GM18873 (cell line): Measurements from ENCODE around the gene IFNW1.

Experiments
- ATAC-seq: cut with Tn5 transposase; IDR thresholded peaks from one replicate; pipeline ENCODE4 v1.9.1; 2021; ENCODE audit warnings: mild to moderate bottlenecking, moderate library complexity, moderate number of reproducible peaks; ENCODE audit not compliant: unreplicated experiment, low FRiP score

Gene IFNW1

DNA sequence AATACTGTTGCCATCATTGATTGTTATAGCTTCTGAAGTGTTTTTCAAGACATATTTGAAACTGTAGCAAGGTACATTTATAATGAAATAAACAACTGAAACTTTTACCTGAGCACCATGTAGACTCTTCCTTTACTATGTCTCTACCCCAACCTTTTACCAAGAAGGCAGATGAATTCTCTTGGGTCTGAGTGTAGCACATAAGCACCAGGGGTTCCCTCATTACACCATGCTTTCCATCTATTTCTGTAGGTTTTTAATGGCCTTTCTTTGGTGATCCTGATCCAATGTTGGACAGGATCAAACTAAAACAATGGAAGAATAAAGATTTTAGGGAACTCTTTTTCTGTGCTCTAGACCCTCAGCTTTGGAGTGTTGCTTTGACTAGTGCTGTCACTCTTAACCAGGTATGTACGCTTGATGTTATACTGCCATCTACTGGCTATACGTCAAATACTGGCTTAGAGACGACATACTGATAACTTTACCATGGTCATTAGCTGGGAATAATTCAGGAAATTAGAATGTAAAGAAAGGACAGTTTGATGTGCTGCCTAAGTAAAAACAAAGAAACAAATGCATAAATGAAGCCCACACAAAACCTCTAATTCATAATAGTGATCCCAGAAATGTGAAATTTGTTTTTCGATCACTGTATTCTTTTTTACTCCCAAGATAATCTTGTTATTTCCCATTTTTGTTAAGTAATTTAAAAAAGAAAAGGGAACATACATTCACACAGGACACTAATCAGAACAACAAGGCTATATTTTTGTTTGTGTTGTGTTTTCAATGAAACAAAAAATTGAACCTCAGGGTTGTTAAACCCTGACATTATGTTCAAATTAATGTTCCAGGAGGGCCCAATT, 30.7 kb downstream of the IFNW1 start:
- ATAC-seq: peak; percentile 88

DNA sequence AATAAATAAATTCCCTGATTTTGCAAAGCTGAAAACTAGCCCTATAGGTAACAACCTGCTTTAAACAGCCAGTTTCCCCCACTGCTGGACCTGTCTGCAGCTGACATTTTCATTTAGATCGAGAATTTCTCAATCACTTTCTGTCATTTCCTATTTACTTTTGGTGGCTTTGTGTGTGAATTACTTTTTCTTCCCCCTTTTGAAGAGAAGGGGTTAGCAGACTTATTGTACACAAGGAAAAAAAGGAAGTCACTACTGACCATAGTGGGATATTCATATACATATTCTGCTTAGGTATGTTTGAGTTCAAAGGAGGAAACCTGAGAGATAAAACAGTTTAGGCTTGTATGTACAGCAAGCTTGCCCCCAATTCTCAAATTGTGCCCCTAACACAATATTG, 36.8 kb downstream of the IFNW1 start:
- ATAC-seq: no peak

DNA sequence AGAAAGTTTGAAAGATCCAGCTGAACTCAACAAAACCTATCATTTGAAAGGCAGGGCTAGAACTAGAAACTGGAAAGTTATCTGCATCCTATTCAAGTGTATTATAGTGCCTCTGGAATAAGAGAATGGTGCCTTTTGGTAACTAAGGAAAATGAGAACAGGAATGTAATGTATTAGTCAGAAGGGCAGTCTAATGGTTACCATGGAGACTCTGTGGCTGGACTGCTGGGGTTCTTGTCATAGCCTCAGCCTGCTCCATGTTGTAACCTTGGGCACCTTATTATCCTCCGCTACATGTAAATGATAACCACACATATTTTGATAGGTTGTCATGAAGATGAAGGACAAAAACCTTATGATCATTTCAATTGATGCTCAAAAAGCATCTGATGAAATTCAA, 39.3 kb downstream of the IFNW1 start:
- no peak for ATAC-seq

DNA sequence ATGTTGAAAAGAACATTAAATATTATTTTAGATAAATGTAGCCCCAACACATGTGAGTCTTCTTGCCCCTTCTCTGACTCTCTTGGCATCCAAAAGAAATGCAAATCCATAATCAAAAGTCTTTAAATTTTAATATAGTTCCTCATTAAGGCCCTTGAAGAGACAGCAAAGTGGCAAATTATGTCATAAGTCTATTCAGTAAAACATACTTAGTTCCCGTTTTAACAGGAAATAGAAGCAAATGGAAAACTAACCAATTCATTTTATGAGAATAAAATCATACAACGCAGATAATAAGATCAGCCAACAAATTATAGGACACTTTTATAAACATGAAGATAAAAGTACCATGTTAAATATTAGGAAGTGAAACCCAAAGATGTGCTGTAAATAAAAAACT, 43.8 kb downstream of the IFNW1 start:
- no peak for ATAC-seq

DNA sequence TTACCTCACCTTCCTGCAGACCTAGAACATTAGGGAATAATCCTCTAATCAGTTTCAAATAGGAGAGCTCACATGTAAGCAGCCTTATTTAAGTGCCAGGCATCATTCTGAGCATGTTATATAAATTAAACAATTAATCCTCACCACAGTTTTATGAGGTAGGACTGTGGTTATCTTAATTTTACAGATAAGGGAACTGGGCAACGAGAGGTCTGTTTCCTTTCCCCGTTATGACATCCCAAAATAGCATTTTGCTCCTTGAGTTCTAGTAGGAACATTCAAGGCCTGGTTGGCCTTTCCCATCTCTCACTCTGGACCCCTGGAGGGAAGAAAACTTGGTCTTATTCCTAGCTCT, 44.8 kb downstream of the IFNW1 start:
- no peak for ATAC-seq

GRCh38 chr9:21096172-21096900, 45.3 kb downstream of the IFNW1 start:
- ATAC-seq: peak; percentile 64

DNA sequence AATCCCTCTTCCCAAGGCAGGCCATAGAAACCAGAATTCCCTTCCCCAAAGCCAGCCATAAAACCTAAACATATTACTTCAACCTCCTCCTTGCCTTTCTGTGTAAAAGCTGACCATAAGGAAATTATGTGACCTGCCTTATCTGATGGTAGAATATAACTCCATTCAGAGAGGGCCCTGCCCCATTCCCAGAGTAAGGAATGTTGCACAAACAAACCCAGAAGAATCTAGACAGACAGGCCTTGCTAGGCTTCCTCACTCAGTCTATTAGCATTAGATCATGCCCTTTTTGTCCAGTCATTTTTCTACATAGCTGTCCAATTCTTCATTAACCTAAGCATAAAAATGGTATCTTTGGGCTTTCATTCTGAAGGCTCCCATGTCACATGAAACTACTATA, 46.1 kb downstream of the IFNW1 start:
- ATAC-seq: no peak
